ENCODE data around the gene STARD6. TPM values are rescaled to one million over a fixed set of nuclear protein-coding genes. Genes with fewer than 3 reads are reported as not detected.
A peak's percentile ranks its signal among the peaks of the same experiment; 100 is the strongest.
"Not testable (repeated sequence)": the region's sequence is repeated elsewhere in the genome, so short reads cannot be mapped to it uniquely, and the experiment has no call there.

The STARD6 gene
- total RNA-seq, 1 donor from 2014 or later: not detected

GRCh38 chr18:54303408-54303807, 54.2 kb downstream of the STARD6 start:
- Mint-ChIP-seq H3K4me3 (ENCODE audit: unreplicated experiment) (no peak overlapping the region), H3K4me1 (ENCODE audit: unreplicated experiment) (no peaks in the 10 kb centered on the region), H3K27me3 (ENCODE audit: unreplicated experiment) (peaks cover 16% of the 10 kb centered on the region), H3K27ac (ENCODE audit: unreplicated experiment) (no peak overlapping the region), H3K9me3 (ENCODE audit: unreplicated experiment) (peaks cover 12% of the 10 kb centered on the region), H3K36me3 (ENCODE audit: unreplicated experiment) (peaks cover 2% of the 10 kb centered on the region)
- DNase-seq (ENCODE audit: extremely low spot score, unreplicated experiment): no peak
- TF ChIP-seq CTCF (IDR thresholded peaks at IDR 0.05): no peak

DNA sequence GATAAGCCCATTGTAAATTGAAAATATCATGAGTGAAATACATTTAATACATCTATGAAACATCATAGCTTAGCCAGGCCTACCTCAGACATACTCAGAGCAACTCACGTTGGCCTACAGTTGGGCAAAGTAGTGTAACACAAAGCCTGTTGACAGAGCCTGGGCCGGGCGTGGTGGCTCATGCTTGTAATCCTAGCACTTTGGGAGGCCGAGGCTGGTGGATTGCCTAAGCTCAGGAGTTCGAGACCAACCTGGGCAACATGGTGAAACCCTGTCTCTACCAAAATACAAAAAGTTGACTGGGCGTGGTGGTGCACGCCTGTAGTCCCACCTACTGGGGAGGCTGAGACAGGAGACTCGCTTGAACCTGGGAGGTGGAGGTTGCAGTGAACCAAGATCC, 58.7 kb downstream of the STARD6 start:
- H3K9me3 Mint-ChIP-seq (ENCODE audit: unreplicated experiment): peaks cover 12% of the 10 kb centered on the region
- peaks cover 17% of the 10 kb centered on the region for H3K36me3 Mint-ChIP-seq (ENCODE audit: unreplicated experiment)
- not testable (repeated sequence) for H3K27ac Mint-ChIP-seq (ENCODE audit: unreplicated experiment); DNase-seq (ENCODE audit: extremely low spot score, unreplicated experiment); H3K4me1 Mint-ChIP-seq (ENCODE audit: unreplicated experiment); H3K27me3 Mint-ChIP-seq (ENCODE audit: unreplicated experiment); H3K4me3 Mint-ChIP-seq (ENCODE audit: unreplicated experiment)

GRCh38 chr18:54296062-54296461, 61.6 kb downstream of the STARD6 start:
- H3K27ac Mint-ChIP-seq (ENCODE audit: unreplicated experiment): no peak overlapping the region
- H3K36me3 Mint-ChIP-seq (ENCODE audit: unreplicated experiment): peaks cover 29% of the 10 kb centered on the region
- H3K9me3 Mint-ChIP-seq (ENCODE audit: unreplicated experiment): peaks cover 9% of the 10 kb centered on the region
- TF ChIP-seq CTCF (IDR thresholded peaks at IDR 0.05): no peak
- no peaks in the 10 kb centered on the region for H3K27me3 Mint-ChIP-seq (ENCODE audit: unreplicated experiment)
- H3K4me1 Mint-ChIP-seq (ENCODE audit: unreplicated experiment): peaks cover 4% of the 10 kb centered on the region
- H3K4me3 Mint-ChIP-seq (ENCODE audit: unreplicated experiment): no peak overlapping the region
- DNase-seq (ENCODE audit: extremely low spot score, unreplicated experiment): no peak

GRCh38 chr18:54294274-54294673, 63.4 kb downstream of the STARD6 start:
- Mint-ChIP-seq H3K27ac (ENCODE audit: unreplicated experiment) (no peak overlapping the region), H3K4me1 (ENCODE audit: unreplicated experiment) (peaks cover 4% of the 10 kb centered on the region), H3K9me3 (ENCODE audit: unreplicated experiment) (peaks cover 4% of the 10 kb centered on the region), H3K4me3 (ENCODE audit: unreplicated experiment) (no peak overlapping the region), H3K36me3 (ENCODE audit: unreplicated experiment) (peaks cover 33% of the 10 kb centered on the region), H3K27me3 (ENCODE audit: unreplicated experiment) (no peaks in the 10 kb centered on the region)
- no peak for TF ChIP-seq CTCF (IDR thresholded peaks at IDR 0.05)
- DNase-seq (ENCODE audit: extremely low spot score, unreplicated experiment): no peak

GRCh38 chr18:54284981-54285785, 72.5 kb downstream of the STARD6 start:
- TF ChIP-seq CTCF (IDR thresholded peaks at IDR 0.05): no peak
- DNase-seq (ENCODE audit: extremely low spot score, unreplicated experiment): no peak
- Mint-ChIP-seq H3K4me1 (ENCODE audit: unreplicated experiment) (peaks cover 14% of the 10 kb centered on the region), H3K4me3 (ENCODE audit: unreplicated experiment) (no peak overlapping the region), H3K27me3 (ENCODE audit: unreplicated experiment) (no peaks in the 10 kb centered on the region), H3K27ac (ENCODE audit: unreplicated experiment) (peak overlapping the region; percentile 8), H3K9me3 (ENCODE audit: unreplicated experiment) (peaks cover 12% of the 10 kb centered on the region), H3K36me3 (ENCODE audit: unreplicated experiment) (peaks cover 46% of the 10 kb centered on the region)

All from osteocyte (in vitro differentiated cells).